Activated CD8-positive, alpha-beta T cell treated with anti-CD3 and anti-CD28 coated beads for 36 hours (primary cell): ENCODE data around the gene RAB18. TPM values are rescaled to one million over a fixed set of nuclear protein-coding genes. Genes with fewer than 3 reads are reported as not detected.

Source experiments
- ATAC-seq: fragments of 200-7000 bp; cut with Tn5 transposase; one replicate; pipeline ENCODE4 v1.10.0; 2021; ENCODE audit warnings: mild to moderate bottlenecking, moderate library complexity
- CTCF ChIA-PET: fragments of 350-600 bp; sonication (Branson Sonifier 250); formaldehyde crosslinking; loops from one replicate; lab custom pipeline; 2021; ENCODE audit warnings: antibody characterized with exemption; lab: Charles Lee
- POLR2A ChIA-PET: fragments of 350-600 bp; sonication (Branson Sonifier 250); formaldehyde crosslinking; loops from one replicate; lab custom pipeline; 2021; ENCODE audit warnings: antibody characterized with exemption; lab: Charles Lee
- DNase-seq: peaks from one replicate; pipeline ENCODE4 v3.0.0-alpha.2; 2020
- H3K27ac Mint-ChIP-seq: one replicate; pipeline ENCODE4 v1.8.0; 2021; ENCODE audit warnings: mild to moderate bottlenecking, mixed read lengths
- H3K27me3 Mint-ChIP-seq: one replicate; pipeline ENCODE4 v1.8.0; 2021; ENCODE audit warnings: mixed read lengths
- H3K36me3 Mint-ChIP-seq: one replicate; pipeline ENCODE4 v1.8.0; 2021; ENCODE audit warnings: low read depth, mixed read lengths
- H3K4me1 Mint-ChIP-seq: one replicate; pipeline ENCODE4 v1.8.0; 2021; ENCODE audit warnings: low read depth, mixed read lengths
- H3K4me3 Mint-ChIP-seq: one replicate; pipeline ENCODE4 v1.8.0; 2021; ENCODE audit warnings: mild to moderate bottlenecking, moderate library complexity, mixed read lengths
- H3K9me3 Mint-ChIP-seq: one replicate; pipeline ENCODE4 v1.8.0; 2021; ENCODE audit warnings: mixed read lengths
- CTCF ChIP-seq: fragments of 200-600 bp; IDR thresholded peaks from one replicate; pipeline ENCODE4 v1.8.0; 2022; ENCODE audit warnings: antibody characterized with exemption, mild to moderate bottlenecking
- intact Hi-C: fragments of 100-400 bp; cut with micrococcal nuclease; formaldehyde crosslinking; loops from one replicate; pipeline ENCODE4 v1.10.0; 2022
- total RNA-seq, 2 experiments: library from RNA; stranded (reverse); gene quantifications; one replicate each; pipeline ENCODE4 v1.2.3, GENCODE V29; 2021

The RAB18 gene
- total RNA-seq, 2 experiments from 2014 or later: 42.0 to 47.2 TPM

- intact Hi-C loops: no loop called here
- DNase-seq: no peak
- no peaks in the 10 kb centered on the region for H3K4me1 Mint-ChIP-seq
- peaks cover 2% of the 10 kb centered on the region for H3K27me3 Mint-ChIP-seq
- TF ChIP-seq CTCF: no peak
- ChIA-PET POLR2A (no interaction called here), CTCF (no interaction called here)
- H3K27ac Mint-ChIP-seq: no peak overlapping the region
- H3K4me3 Mint-ChIP-seq: no peak overlapping the region
- ATAC-seq: no peak
- no peaks in the 10 kb centered on the region for H3K9me3 Mint-ChIP-seq
- no peaks in the 10 kb centered on the region for H3K36me3 Mint-ChIP-seq
These were observed 25.1 kb upstream of the RAB18 start for GRCh38 chr10:27479016-27479415.

GRCh38 chr10:27481486-27481885 lies 22.6 kb upstream of the RAB18 start:
- TF ChIP-seq CTCF: no peak
- Mint-ChIP-seq H3K36me3 (no peaks in the 10 kb centered on the region), H3K27me3 (no peaks in the 10 kb centered on the region), H3K4me3 (no peak overlapping the region), H3K27ac (no peak overlapping the region), H3K4me1 (no peaks in the 10 kb centered on the region), H3K9me3 (no peaks in the 10 kb centered on the region)
- POLR2A ChIA-PET: no interaction called here
- intact Hi-C loops: no loop called here
- DNase-seq (no peak), ATAC-seq (no peak)
- CTCF ChIA-PET: no interaction called here

- ChIA-PET POLR2A (no interaction called here), CTCF (interaction anchor here (0.7 to 1.2 kb wide), 3 partner anchors 11 to 376 kb away, joined by 3 to 4 read pairs (median 3); no protein-coding TSS in a partner anchor)
- Mint-ChIP-seq H3K4me3 (no peak overlapping the region), H3K9me3 (no peaks in the 10 kb centered on the region), H3K27me3 (no peaks in the 10 kb centered on the region), H3K27ac (no peak overlapping the region), H3K36me3 (no peaks in the 10 kb centered on the region), H3K4me1 (no peaks in the 10 kb centered on the region)
- ATAC-seq (no peak), DNase-seq (no peak)
- TF ChIP-seq CTCF: no peak
- intact Hi-C loops: no loop called here
These were observed 20.8 kb upstream of the RAB18 start for GRCh38 chr10:27482984-27483956.

GRCh38 chr10:27485368-27485767 lies 18.7 kb upstream of the RAB18 start:
- H3K27me3 Mint-ChIP-seq: no peaks in the 10 kb centered on the region
- no peaks in the 10 kb centered on the region for H3K36me3 Mint-ChIP-seq
- intact Hi-C loops: no loop called here
- H3K9me3 Mint-ChIP-seq: no peaks in the 10 kb centered on the region
- ChIA-PET POLR2A (no interaction called here), CTCF (interaction anchor here (1.0 kb wide), 1 partner anchor 756 kb away, joined by 3 read pairs; no protein-coding TSS in a partner anchor)
- no peaks in the 10 kb centered on the region for H3K4me1 Mint-ChIP-seq
- no peak overlapping the region for H3K27ac Mint-ChIP-seq
- H3K4me3 Mint-ChIP-seq: no peak overlapping the region
- TF ChIP-seq CTCF: no peak
- DNase-seq: no peak
- no peak for ATAC-seq

- TF ChIP-seq CTCF: no peak
- no peak for DNase-seq
- Mint-ChIP-seq H3K4me3 (no peak overlapping the region), H3K36me3 (peaks cover under 1% of the 10 kb centered on the region), H3K27ac (no peak overlapping the region), H3K27me3 (no peaks in the 10 kb centered on the region), H3K9me3 (peaks cover 4% of the 10 kb centered on the region), H3K4me1 (no peaks in the 10 kb centered on the region)
- CTCF ChIA-PET: interaction anchor here (0.7 to 1.0 kb wide), 2 partner anchors 109 to 755 kb away, joined by 3 read pairs; no protein-coding TSS in a partner anchor
- intact Hi-C loops: no loop called here
- POLR2A ChIA-PET: no interaction called here
- no peak for ATAC-seq
These were observed 18.1 kb upstream of the RAB18 start for GRCh38 chr10:27485986-27486385.
